Lower leg skin (tissue), 3 donors: Measurements from ENCODE around the gene C5AR1.

Experiments used
- CTCF ChIP-seq, 3 donors: fragments of 450-650 bp; IDR thresholded peaks; one replicate each; pipeline ENCODE4 v1.5.1; 2016; ENCODE audit warnings: antibody characterized with exemption in 3 of 3, mild to moderate bottlenecking in 3 of 3, moderate library complexity in 2 of 3
- POLR2A ChIP-seq, 2 donors: fragments of 450-650 bp; IDR thresholded peaks; one replicate each; pipeline ENCODE4 v1.6.1; 2016 to 2017; ENCODE audit warnings: antibody characterized with exemption in 2 of 2, mild to moderate bottlenecking in 1 of 2, moderate library complexity in 1 of 2

- no peak for TF ChIP-seq CTCF (IDR thresholded peaks at IDR 0.05)
- TF ChIP-seq POLR2A (IDR thresholded peaks at IDR 0.05): no peak
These were observed 60.5 kb downstream of the C5AR1 start for GRCh38 chr19:47370045-47370611.
